Upper lobe of left lung (tissue), 6 donors: ENCODE results near the gene SYNE2. TPM values are rescaled to one million over a fixed set of nuclear protein-coding genes. Genes with fewer than 3 reads are reported as not detected.

Source experiments
- ATAC-seq, 2 donors: fragments of 200-7000 bp; cut with Tn5 transposase; one replicate each; pipeline ENCODE4 v1.9.1; 2022; ENCODE audit warnings: mild to moderate bottlenecking in 2 of 2, moderate library complexity in 2 of 2; ENCODE audit not compliant: low FRiP score in 2 of 2
- DNase-seq, 2 donors: peaks; one replicate each; pipeline ENCODE4 v3.0.0-alpha.2; 2019 to 2020
- H3K27ac ChIP-seq, 4 donors: fragments of 200-600 bp; sonication (generic); one replicate each; pipeline ENCODE4 v1.5.1; 2016 to 2019
- H3K27me3 ChIP-seq, 4 donors: fragments of 200-600 bp; sonication (generic); one replicate each; pipeline ENCODE4 v1.5.1; 2017 to 2019
- H3K36me3 ChIP-seq, 4 donors: fragments of 200-600 bp; sonication (generic); one replicate each; pipeline ENCODE4 v1.5.1; 2016 to 2019
- H3K4me1 ChIP-seq, 4 donors: fragments of 200-600 bp; sonication (generic); one replicate each; pipeline ENCODE4 v1.5.1; 2018 to 2019
- H3K4me3 ChIP-seq, 4 donors: fragments of 200-600 bp; sonication (generic); one replicate each; pipeline ENCODE4 v1.5.1; 2017 to 2019; ENCODE audit warnings: mild to moderate bottlenecking in 2 of 4, moderate library complexity in 1 of 4
- H3K9me3 ChIP-seq, 4 donors: fragments of 200-600 bp; sonication (generic); one replicate each; pipeline ENCODE4 v1.5.1; 2018 to 2019
- EP300 ChIP-seq, 4 donors: sonication (generic); formaldehyde crosslinking; IDR thresholded peaks; one replicate each; pipeline ENCODE4 v1.5.1; 2017; ENCODE audit warnings: antibody characterized with exemption in 4 of 4, control low read depth in 2 of 4
- POLR2A ChIP-seq, 4 donors: fragments of 450-650 bp; IDR thresholded peaks; one replicate each; pipeline ENCODE4 v1.5.1; 2016 to 2017; ENCODE audit warnings: antibody characterized with exemption in 4 of 4, mild to moderate bottlenecking in 2 of 4
- POLR2AphosphoS5 ChIP-seq, 2 donors: sonication (generic); formaldehyde crosslinking; IDR thresholded peaks; one replicate each; pipeline ENCODE4 v1.5.1; 2017; ENCODE audit warnings: antibody characterized with exemption in 2 of 2
- WGBS, 2 donors: methylation state at CpG; one replicate each; pipeline ENCODE4 v1.1.5; 2017 to 2018; 5-methylcytosine and 5-hydroxymethylcytosine counted together
- total RNA-seq, 6 donors: library from RNA; depleted of rRNA in 4 of 6; stranded (reverse); fragments of >200 nt in 4 of 6; gene quantifications; one replicate each; pipeline versions ENCODE4 v1.1.0 to v1.2.1, GENCODE V29; 2016 to 2021
- TF ChIP-seq, protein P1 (sequence below), 6 experiments: fragments of 450-650 bp in 4 of 6; fragments of 200-600 bp in 2 of 6; sonication (generic) in 2 of 6; IDR thresholded peaks; one replicate each; pipeline ENCODE4 v1.5.1; 2016 to 2019; ENCODE audit warnings: antibody characterized with exemption in 6 of 6
- donor health status: DM: no; HTN: no; CAD: no; lungs with moderate emphysema.
- donor health status: DM: no; HTN: yes; CAD: no; lungs with severe emphysema.

SYNE2 gene
- total RNA-seq, 6 donors from 2014 or later: 75.8 to 439 (median 234) TPM

DNA sequence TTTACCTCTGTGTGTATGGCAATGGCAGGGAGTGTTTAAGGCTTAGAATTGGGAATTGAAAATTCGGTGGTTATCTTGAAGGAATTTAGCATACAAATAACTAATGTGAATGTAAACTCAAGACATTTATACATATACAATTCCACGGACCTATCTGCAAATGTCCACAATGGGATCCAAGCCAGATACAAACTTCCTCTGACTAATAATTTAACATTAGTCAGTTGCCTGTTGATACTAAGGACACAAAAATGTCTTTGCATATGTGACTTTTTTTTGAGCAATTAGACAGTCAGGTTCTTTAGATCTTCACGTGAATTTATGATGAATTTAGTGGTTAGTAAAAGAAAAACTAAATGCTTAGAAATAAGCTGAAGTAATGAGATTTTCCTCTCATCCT is 400.9 kb downstream of the SYNE2 start:
- TF ChIP-seq EP300 (IDR thresholded peaks at IDR 0.05) (no peak), POLR2AphosphoS5 (IDR thresholded peaks at IDR 0.05) (no peak), POLR2A (IDR thresholded peaks at IDR 0.05) (no peak)
- TF ChIP-seq, protein P1, sequence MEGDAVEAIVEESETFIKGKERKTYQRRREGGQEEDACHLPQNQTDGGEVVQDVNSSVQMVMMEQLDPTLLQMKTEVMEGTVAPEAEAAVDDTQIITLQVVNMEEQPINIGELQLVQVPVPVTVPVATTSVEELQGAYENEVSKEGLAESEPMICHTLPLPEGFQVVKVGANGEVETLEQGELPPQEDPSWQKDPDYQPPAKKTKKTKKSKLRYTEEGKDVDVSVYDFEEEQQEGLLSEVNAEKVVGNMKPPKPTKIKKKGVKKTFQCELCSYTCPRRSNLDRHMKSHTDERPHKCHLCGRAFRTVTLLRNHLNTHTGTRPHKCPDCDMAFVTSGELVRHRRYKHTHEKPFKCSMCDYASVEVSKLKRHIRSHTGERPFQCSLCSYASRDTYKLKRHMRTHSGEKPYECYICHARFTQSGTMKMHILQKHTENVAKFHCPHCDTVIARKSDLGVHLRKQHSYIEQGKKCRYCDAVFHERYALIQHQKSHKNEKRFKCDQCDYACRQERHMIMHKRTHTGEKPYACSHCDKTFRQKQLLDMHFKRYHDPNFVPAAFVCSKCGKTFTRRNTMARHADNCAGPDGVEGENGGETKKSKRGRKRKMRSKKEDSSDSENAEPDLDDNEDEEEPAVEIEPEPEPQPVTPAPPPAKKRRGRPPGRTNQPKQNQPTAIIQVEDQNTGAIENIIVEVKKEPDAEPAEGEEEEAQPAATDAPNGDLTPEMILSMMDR (IDR thresholded peaks at IDR 0.05): no peak
- no peak for ATAC-seq
- no peak overlapping the region for H3K27ac ChIP-seq
- no peaks in the 10 kb centered on the region for H3K27me3 ChIP-seq
- H3K9me3 ChIP-seq: no peaks in the 10 kb centered on the region
- WGBS, 2 donors: 55 to 69% methylated on average over 3 of the region's 3 CpGs
- H3K4me3 ChIP-seq: no peak overlapping the region
- no peak for DNase-seq
- H3K36me3 ChIP-seq: no peaks in the 10 kb centered on the region
- no peaks in the 10 kb centered on the region for H3K4me1 ChIP-seq

DNA sequence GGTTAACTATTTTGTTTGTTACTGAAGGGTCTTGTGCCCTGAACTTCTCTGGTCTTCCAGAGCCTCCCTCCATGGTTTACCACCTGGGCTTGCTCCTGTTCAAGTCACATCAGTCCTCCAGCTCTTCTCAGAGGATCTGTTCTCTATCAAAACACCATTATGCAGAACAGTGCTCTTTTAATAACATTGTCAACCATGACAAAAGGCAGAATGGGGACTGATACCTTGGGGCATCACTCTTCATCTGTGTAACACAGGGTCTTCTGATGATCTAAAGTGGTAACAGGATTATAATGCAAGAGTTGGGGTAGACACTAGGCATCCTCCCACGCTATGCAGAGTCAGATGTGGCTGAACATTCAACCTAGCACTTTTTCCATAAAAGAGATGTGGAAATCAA is 403.0 kb downstream of the SYNE2 start:
- ATAC-seq (no peak), DNase-seq (no peak)
- Histone ChIP-seq H3K4me1 (no peaks in the 10 kb centered on the region), H3K9me3 (no peaks in the 10 kb centered on the region), H3K36me3 (no peaks in the 10 kb centered on the region), H3K4me3 (no peak overlapping the region), H3K27ac (no peak overlapping the region), H3K27me3 (no peaks in the 10 kb centered on the region)
- WGBS, 2 donors: 85 to 94% methylated on average over 1 of the region's 1 CpG
- TF ChIP-seq EP300 (IDR thresholded peaks at IDR 0.05): no peak
- no peak for TF ChIP-seq POLR2AphosphoS5 (IDR thresholded peaks at IDR 0.05)
- TF ChIP-seq, protein P1 (IDR thresholded peaks at IDR 0.05): no peak
- no peak for TF ChIP-seq POLR2A (IDR thresholded peaks at IDR 0.05)

DNA sequence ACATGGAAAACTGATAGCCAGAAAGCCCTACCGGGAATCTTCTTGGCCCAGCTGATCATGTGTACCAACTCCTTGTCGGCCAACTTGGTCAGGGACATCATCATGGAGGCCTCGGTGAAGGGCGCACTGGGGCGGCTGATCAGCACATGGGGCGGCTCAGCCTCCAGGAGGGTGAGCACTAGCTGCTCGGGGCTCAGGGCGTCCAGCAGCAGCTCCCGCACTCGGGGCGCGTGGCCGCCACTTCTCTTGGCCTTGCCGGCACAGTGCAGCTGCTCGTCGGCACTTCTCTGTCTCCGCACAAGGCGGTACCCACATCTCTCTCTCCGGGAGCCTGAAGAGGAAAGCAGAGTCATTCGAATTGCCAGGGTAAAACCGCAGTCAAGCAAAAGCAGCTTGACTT is 407.6 kb downstream of the SYNE2 start:
- H3K36me3 ChIP-seq: no peaks in the 10 kb centered on the region
- H3K4me3 ChIP-seq: no peak overlapping the region
- ATAC-seq (peak in 1 of 2 donors; percentile 55), DNase-seq (peak in 1 of 2 donors; percentile 67)
- no peaks in the 10 kb centered on the region for H3K27me3 ChIP-seq
- TF ChIP-seq POLR2A (IDR thresholded peaks at IDR 0.05) (no peak), EP300 (IDR thresholded peaks at IDR 0.05) (no peak), POLR2AphosphoS5 (IDR thresholded peaks at IDR 0.05) (no peak)
- TF ChIP-seq, protein P1 (IDR thresholded peaks at IDR 0.05): no peak
- no peaks in the 10 kb centered on the region for H3K4me1 ChIP-seq
- no peak overlapping the region for H3K27ac ChIP-seq
- H3K9me3 ChIP-seq: no peaks in the 10 kb centered on the region
- 91 to 97% methylated on average over 14 to 21 of the region's 21 CpGs for WGBS, 2 donors

DNA sequence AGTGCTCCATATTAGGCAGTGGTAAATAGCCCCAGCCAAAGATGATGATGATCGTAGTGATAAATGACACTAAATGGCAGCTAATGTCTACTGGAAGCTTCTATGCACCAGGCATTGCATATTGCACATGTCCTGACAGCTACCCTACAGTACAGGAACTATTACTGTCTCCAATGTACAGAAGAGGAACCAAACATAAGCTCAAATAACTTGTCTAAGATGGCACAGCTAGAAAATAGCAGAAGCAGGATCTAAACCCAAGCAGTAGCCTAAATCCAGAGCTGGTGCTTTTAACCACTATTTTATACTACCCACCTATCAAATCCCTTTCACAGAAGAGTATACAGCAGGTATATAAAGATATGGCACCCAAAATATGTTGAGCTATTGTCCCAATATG is 412.4 kb downstream of the SYNE2 start:
- WGBS, 2 donors: 89 to 92% methylated on average over 1 of the region's 1 CpG

DNA sequence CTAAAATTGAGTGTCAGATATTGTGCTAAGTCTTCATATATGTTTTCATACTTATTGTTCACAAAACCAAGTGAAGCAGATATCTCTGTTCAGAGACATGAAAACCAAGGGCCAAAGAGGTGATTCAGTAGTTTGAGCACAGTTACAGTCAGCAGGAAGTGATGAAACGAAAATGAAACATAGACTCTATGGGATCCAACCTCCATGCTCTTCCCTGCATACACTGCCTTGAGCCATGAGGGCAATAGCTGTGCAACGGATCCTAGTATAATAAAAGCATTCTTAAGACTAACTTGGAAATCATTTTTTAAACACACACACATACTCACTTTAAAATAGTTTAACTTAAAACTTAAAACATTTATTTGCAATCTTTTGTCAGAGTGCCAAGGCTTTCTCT is 413.4 kb downstream of the SYNE2 start:
- DNase-seq (no peak), ATAC-seq (no peak)
- H3K27ac ChIP-seq: no peak overlapping the region
- TF ChIP-seq, protein P1 (IDR thresholded peaks at IDR 0.05): no peak
- no peak for TF ChIP-seq EP300 (IDR thresholded peaks at IDR 0.05)
- no peak for TF ChIP-seq POLR2A (IDR thresholded peaks at IDR 0.05)
- no peak for TF ChIP-seq POLR2AphosphoS5 (IDR thresholded peaks at IDR 0.05)
- no peaks in the 10 kb centered on the region for H3K27me3 ChIP-seq
- H3K4me3 ChIP-seq: no peak overlapping the region
- H3K4me1 ChIP-seq: no peaks in the 10 kb centered on the region
- no peaks in the 10 kb centered on the region for H3K9me3 ChIP-seq
- H3K36me3 ChIP-seq: no peaks in the 10 kb centered on the region
- 41 to 44% methylated on average over 2 of the region's 2 CpGs for WGBS, 2 donors

More for the DNA sequence above, 412.4 kb downstream of the SYNE2 start:
- no peaks in the 10 kb centered on the region for H3K4me1 ChIP-seq
- no peaks in the 10 kb centered on the region for H3K9me3 ChIP-seq
- TF ChIP-seq POLR2AphosphoS5 (IDR thresholded peaks at IDR 0.05) (no peak), POLR2A (IDR thresholded peaks at IDR 0.05) (no peak), EP300 (IDR thresholded peaks at IDR 0.05) (no peak)
- TF ChIP-seq, protein P1 (IDR thresholded peaks at IDR 0.05): no peak
- DNase-seq (no peak), ATAC-seq (no peak)
- H3K27ac ChIP-seq: no peak overlapping the region
- H3K27me3 ChIP-seq: no peaks in the 10 kb centered on the region
- no peak overlapping the region for H3K4me3 ChIP-seq
- no peaks in the 10 kb centered on the region for H3K36me3 ChIP-seq
